ENCODE measurements around the gene ERICH6B.

Gene ERICH6B

DNA sequence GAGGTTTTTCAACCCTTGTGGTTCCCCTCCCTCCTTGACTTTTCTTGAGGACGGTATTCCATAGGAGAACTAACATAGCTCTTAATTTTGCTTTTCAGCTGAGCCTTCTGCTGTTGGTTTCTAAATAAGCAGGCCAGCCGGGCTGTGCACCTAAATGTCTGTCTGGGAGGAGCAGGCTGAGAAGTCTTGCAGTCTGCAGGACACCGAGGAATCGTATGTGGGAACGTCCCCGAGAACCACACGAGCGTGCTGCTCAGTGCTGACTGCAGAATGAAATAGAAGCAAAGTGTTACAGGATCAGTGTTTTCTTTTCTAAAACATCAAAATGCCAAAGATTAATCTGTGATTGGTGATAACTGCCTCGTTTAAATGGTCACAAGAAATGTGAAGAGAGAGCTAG, 80.9 kb downstream of the ERICH6B start:
- DNase-seq (ENCODE audit: low spot score): no peak
- Histone ChIP-seq H3K4me3 (no peak overlapping the region), H3K27ac (no peak overlapping the region)
- no peak for TF ChIP-seq CTCF (IDR thresholded peaks at IDR 0.05)

DNA sequence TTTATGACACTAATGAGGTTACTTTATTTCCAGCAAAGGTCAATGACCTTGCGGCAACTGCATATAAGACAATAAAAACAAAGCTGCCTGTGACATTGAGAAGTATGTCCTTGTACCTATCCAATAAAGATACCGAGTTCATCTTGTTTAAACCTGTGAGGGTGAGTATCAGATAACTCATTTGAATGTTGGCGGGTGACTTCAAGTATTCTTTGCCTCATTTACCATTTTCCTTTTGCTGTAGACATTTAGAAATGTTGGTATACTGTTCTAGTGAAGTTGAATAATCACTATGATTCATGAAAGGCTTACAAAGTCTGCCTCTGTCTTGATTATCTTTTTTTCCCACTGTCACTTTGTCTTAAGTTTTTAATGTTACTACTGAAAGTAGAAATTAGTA, 85.8 kb downstream of the ERICH6B start:
- no peak for DNase-seq (ENCODE audit: low spot score)
- H3K27ac ChIP-seq: no peak overlapping the region
- TF ChIP-seq CTCF (IDR thresholded peaks at IDR 0.05): no peak
- no peak overlapping the region for H3K4me3 ChIP-seq

GRCh38 chr13:45527699-45528462, 87.7 kb downstream of the ERICH6B start:
- Histone ChIP-seq H3K27ac (no peak overlapping the region), H3K4me3 (no peak overlapping the region)
- no peak for DNase-seq (ENCODE audit: low spot score)
- no peak for TF ChIP-seq CTCF (IDR thresholded peaks at IDR 0.05)

- no peak for DNase-seq (ENCODE audit: low spot score)
- no peak overlapping the region for H3K4me3 ChIP-seq
These were observed 93.0 kb downstream of the ERICH6B start for GRCh38 chr13:45522571-45522970.

GRCh38 chr13:45521297-45521696, 94.2 kb downstream of the ERICH6B start:
- H3K4me3 ChIP-seq: no peak overlapping the region
- no peak for DNase-seq (ENCODE audit: low spot score)
- H3K27ac ChIP-seq: no peak overlapping the region
- TF ChIP-seq CTCF (IDR thresholded peaks at IDR 0.05): no peak

More at GRCh38 chr13:45522571-45522970, 93.0 kb downstream of the ERICH6B start:
- H3K27ac ChIP-seq: no peak overlapping the region
- no peak for TF ChIP-seq CTCF (IDR thresholded peaks at IDR 0.05)

GRCh38 chr13:45519493-45519892, 96.0 kb downstream of the ERICH6B start:
- DNase-seq (ENCODE audit: low spot score): no peak
- no peak overlapping the region for H3K4me3 ChIP-seq
- TF ChIP-seq CTCF (IDR thresholded peaks at IDR 0.05): no peak
- no peak overlapping the region for H3K27ac ChIP-seq

DNA sequence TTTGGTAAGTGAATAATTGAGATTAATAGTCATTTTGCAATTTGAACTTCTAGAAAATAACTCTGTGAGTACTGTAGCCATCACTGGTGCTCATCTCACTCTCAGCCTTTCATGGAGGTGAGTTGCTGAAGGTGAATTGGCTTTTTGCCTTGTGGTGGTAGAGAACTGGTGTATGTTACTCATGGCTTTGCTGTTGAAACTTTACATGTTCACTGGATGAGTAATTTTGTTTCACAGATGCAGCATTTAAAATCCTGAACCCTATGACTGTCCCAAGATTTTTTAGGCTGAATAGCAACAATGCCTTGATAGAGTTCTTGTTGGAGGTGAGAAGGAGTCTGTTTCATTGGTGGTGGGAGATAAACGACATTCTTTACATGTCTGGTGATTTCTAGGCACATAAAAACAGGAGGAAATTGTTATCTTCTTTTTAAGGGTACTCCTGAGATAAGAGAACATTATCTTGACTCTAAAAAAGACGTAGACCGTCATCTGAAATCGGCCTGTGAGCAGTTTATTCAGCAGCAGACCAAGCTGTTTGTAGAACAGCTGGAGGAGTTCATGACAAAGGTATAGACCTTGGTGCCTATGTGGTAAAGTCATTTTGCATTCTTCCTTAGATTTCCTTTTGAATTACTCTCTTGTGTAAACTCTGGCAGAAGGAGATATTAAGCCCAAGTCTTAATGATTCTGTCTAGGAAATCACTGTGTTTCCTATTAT, 96.9 kb downstream of the ERICH6B start:
- H3K4me3 ChIP-seq: no peak overlapping the region
- H3K27ac ChIP-seq: no peak overlapping the region
- no peak for DNase-seq (ENCODE audit: low spot score)
- no peak for TF ChIP-seq CTCF (IDR thresholded peaks at IDR 0.05)

Data from coronary artery (tissue), 2 donors.